Fibroblast of the aortic adventitia (primary cell): ENCODE measurements around the gene DCST1. TPM values are rescaled to one million over a fixed set of nuclear protein-coding genes. Genes with fewer than 3 reads are reported as not detected.

Source experiments
- DNase-seq: peaks from one replicate; pipeline ENCODE4 v3.0.0-alpha.2; 2010; ENCODE audit warnings: low read depth
- H3K4me3 ChIP-seq: 2 replicates; pipeline ENCODE4 v1.5.1; 2011; ENCODE audit warnings: low read depth, mild to moderate bottlenecking, control low read depth, low read length, moderate library complexity
- total RNA-seq: library from RNA; depleted of rRNA; stranded (reverse); fragments of >200 nt; gene quantifications from 2 replicates; pipeline ENCODE4 v1.2.3, GENCODE V29; 2012; ENCODE audit warnings: low replicate concordance
- TF ChIP-seq, protein P1 (sequence below): IDR thresholded peaks from 2 replicates; pipeline ENCODE4 v1.5.1; 2011; ENCODE audit warnings: mild to moderate bottlenecking, low read length, control low read depth, inconsistent platforms; ENCODE audit not compliant: insufficient read depth

Gene DCST1
- total RNA-seq, 1 donor: not detected

DNA sequence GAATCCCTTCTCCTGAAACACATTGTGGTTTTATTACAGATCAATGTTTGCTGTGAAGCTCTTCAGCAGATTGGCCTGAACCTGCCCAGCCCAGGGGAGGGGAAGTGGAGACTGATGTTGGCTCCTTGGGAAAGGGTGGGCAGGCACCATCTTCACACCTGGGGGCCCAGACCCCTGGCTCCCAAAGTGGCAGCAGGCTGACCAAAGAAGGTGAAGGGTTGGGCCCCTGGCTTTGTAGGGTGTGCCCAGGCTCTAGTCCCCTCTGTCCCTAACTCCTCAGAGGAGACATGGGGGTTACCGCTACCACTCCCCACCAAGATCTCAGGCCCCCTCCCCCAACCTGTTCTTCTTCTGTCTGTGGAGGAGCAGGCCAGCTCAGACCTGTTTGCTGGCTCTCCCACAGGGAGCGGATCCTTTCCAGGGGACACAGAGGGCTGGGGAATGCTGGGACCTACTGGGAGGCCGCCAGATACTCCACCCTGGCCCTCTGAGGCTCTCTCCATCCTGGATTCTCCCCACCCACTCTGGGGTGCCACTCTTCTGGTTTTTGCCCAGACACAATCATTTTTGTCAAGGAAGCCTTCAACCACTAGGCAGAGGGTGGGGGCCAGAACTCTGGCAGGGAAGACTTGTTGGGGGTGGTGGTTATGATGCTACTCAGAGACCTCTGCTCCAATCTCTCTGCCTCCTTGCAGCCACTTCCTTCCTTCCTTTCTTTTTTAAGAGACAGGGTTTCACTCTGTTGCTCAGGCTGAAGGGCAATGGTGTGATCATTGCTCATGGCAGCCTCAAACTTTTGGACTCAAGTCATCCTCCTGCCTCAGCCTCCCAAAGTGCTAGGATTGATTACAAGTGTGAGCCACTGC, 40.0 kb downstream of the DCST1 start:
- DNase-seq: no peak
- H3K4me3 ChIP-seq: no peak overlapping the region
- TF ChIP-seq, protein P1, sequence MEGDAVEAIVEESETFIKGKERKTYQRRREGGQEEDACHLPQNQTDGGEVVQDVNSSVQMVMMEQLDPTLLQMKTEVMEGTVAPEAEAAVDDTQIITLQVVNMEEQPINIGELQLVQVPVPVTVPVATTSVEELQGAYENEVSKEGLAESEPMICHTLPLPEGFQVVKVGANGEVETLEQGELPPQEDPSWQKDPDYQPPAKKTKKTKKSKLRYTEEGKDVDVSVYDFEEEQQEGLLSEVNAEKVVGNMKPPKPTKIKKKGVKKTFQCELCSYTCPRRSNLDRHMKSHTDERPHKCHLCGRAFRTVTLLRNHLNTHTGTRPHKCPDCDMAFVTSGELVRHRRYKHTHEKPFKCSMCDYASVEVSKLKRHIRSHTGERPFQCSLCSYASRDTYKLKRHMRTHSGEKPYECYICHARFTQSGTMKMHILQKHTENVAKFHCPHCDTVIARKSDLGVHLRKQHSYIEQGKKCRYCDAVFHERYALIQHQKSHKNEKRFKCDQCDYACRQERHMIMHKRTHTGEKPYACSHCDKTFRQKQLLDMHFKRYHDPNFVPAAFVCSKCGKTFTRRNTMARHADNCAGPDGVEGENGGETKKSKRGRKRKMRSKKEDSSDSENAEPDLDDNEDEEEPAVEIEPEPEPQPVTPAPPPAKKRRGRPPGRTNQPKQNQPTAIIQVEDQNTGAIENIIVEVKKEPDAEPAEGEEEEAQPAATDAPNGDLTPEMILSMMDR: no peak

DNA sequence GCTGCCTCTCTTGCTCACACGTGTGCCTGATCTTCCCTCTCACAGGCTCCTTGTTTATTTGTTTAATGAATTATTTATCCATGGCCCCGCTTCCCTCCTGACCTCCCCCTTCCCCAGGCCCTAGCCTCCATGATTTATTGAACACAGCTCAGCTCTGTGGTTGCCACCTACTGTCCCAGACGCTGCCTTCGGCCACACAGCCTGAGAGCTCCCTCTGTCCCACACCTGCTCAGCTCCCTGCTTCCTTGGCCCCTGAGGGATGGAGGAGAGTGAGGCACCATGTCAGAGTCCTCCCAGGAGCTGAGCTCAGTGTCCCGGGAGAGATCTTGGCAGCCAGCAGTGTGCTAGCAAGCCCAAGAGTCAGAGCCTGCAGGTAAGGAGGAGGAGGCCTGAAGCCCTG, 41.9 kb downstream of the DCST1 start:
- DNase-seq: no peak
- no peak overlapping the region for H3K4me3 ChIP-seq
- TF ChIP-seq, protein P1: no peak

DNA sequence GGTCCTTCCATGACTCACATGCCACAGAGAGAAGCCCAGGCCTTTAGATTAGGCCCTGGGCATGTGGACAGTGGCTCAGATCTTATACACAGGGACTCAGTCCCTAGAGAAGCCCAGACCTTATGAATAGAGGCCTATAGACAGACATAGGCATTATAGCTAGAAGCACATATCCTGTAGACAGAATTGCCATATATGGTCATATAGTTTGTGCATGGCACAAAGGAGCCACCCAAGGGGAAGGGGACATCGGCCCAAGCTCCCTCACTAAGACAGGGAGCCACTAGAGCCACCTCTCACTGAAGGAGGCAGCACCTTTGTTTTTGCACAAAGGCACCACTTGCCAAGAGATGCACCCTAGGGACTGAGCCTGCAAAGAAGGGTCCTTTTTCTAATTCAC, 42.7 kb downstream of the DCST1 start:
- no peak for DNase-seq
- no peak overlapping the region for H3K4me3 ChIP-seq
- TF ChIP-seq, protein P1: no peak

DNA sequence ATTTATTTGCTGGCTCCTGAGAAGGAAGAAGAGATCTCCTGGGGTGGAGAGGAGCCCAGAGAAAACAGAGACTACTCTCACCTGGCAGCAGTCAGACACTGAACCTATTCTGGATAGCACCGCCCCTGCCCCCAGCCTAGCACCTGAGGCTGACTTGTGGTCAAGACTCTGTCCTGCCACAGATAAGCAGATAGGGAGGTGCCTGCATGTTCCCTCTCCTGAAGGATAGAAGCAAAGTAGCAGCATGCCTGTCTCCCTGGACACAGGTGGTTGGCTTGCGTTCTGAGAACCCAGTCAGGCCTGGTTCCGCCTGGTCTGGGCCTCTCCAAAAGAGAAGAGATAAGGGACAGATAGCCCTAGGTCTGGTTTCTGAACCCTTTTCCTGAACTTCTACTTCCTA, 43.7 kb downstream of the DCST1 start:
- H3K4me3 ChIP-seq: no peak overlapping the region
- TF ChIP-seq, protein P1: no peak
- no peak for DNase-seq

DNA sequence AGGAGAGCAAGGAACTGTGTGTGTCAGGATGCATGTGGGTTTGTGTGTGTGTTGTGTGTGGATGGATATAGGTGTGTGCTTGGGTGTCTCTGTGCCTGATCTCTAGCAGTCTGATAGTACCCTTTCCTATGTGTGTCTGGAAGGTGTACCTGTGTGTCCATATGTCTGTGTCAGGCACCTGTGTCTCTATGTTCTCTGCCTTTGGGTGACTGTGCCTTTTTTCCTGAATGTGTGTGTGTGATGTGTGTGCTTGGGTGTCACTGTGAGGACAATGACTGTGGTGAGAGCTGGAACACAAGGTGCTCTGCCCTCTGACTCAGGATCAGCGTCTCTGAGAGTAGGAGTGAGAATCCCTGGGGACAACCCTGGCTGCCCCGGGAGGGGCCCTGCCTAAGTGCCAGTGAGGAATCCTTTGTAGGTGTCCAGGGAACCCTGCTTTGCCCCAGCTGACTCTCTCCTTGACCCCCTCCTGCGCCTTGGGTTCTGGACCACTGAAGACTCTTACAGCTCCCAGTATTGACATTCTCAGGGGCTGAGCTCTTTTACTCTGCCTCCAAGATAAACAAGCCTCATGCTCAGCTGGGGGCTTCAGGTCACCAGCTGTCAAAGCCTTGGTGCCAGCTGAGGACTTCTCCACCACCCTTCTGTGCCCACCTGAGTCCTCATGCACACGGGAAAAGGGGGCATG, 44.3 kb downstream of the DCST1 start:
- TF ChIP-seq, protein P1: no peak
- DNase-seq: no peak

DNA sequence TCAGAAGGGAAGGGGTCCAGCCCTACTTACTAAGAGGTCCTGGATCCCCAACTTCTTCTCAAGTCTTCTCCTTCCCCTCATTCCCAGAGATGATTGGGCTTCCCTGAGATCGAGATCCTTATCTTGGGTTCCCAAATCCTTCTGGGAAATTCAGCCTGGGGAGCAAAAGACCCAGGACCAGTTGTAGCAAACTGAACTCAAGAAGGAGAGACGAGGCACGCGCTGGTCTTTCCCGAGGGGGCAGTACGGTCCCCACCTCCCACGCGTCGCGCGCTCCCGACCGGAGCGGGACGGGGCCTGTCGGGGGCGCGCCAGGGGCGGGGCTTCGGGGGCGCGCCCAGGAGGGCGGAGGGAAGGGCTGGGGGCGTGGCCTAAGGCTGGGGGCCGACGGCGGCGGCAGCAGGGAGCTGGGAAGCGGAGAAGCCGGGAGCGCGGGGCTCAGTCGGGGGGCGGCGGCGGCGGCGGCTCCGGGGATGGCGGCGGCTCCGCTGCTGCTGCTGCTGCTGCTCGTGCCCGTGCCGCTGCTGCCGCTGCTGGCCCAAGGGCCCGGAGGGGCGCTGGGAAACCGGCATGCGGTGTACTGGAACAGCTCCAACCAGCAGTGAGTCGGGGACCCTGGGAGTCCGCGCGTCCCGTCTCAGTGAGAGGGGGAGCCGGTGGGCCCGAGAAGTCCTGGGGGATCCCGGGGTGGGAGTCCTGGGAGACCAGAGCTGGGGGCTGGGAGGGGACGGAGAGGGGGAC, 45.0 kb downstream of the DCST1 start, which contains the start of gene EFNA3:
TSS of gene EFNA3 (plus strand) at position 369 of the 741 bp plus-strand sequence. CDS start at position 474, 105 bp downstream.
- peak; percentile 22 for DNase-seq
- H3K4me3 ChIP-seq: peak within 1 kb of the TSS; percentile 48
- TF ChIP-seq, protein P1: no peak

More for the DNA sequence above, 44.3 kb downstream of the DCST1 start:
- H3K4me3 ChIP-seq: no peak overlapping the region
